VCaP (cell line): ENCODE measurements around the gene OR6C4.
"Not testable (repeated sequence)": the region's sequence is repeated elsewhere in the genome, so short reads cannot be mapped to it uniquely, and the experiment has no call there.

Experiments
- H3K27ac ChIP-seq: fragments of 450-650 bp; 2 replicates; pipeline ENCODE4 v1.5.1; 2017
- CTCF ChIP-seq: fragments of 450-650 bp; conservative IDR thresholded peaks from 2 replicates; pipeline ENCODE4 v1.5.1; 2017; ENCODE audit warnings: mild to moderate bottlenecking, moderate library complexity

The OR6C4 gene

GRCh38 chr12:55572168-55572567 is 22.8 kb downstream of the OR6C4 start, which contains the start of gene OR2AP1:
TSS of gene OR2AP1 (plus strand) at chr12:55572468. CDS start at chr12:55574415, 1,947 bp downstream.
- no peak within 1 kb of the TSS for H3K27ac ChIP-seq
- TF ChIP-seq CTCF = no peak

GRCh38 chr12:55582066-55582465 is 32.7 kb downstream of the OR6C4 start:
- H3K27ac ChIP-seq = no peak overlapping the region
- TF ChIP-seq CTCF = no peak

- H3K27ac ChIP-seq = no peak overlapping the region
- TF ChIP-seq CTCF = no peak
Observed at GRCh38 chr12:55585817-55586216, 36.4 kb downstream of the OR6C4 start.

- not testable (repeated sequence) for H3K27ac ChIP-seq
Observed at GRCh38 chr12:55590152-55590551, 40.8 kb downstream of the OR6C4 start.
